Effector CD4-positive, alpha-beta T cell (primary cell): Measurements from ENCODE around the gene HSD3B1. TPM values are rescaled to one million over a fixed set of nuclear protein-coding genes. Genes with fewer than 3 reads are reported as not detected.

Experiments
- DNase-seq: peaks from one replicate; pipeline ENCODE4 v3.0.0-alpha.2; 2020
- total RNA-seq: gene quantifications from one replicate; lab custom pipeline; 2026; lab: John Stamatoyannopoulos, UW

HSD3B1 gene
- not detected for total RNA-seq

DNA sequence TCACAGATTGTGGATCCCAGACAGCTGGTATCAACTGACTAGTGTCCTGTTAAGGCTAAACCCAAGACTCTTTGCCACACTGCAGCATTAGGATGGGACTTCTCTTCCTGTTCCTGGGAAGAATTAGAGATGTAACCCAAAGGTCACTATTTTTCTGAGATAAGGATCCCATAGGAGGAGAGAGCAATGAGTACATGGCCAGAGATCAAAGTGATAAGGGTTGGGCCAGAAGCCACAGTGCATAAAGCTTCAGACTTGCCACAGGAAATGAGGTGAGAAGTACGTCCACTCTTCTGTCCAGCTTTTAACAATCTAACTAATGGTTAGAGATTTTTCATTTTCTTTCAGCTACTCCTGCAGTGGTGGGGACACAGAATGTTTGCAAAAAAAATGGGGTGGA is at the start of gene HSD3B1:
Gene HSD3B1 (plus strand): TSS at position 270 of the 400 bp plus-strand sequence. CDS start 267 bp downstream, outside the sequence.
- DNase-seq = no peak

- DNase-seq = no peak
These were observed 44.0 kb upstream of the HSD3B1 start for GRCh38 chr1:119462964-119463363.

- no peak for DNase-seq
These were observed 43.4 kb upstream of the HSD3B1 start for GRCh38 chr1:119463569-119463968.

DNA sequence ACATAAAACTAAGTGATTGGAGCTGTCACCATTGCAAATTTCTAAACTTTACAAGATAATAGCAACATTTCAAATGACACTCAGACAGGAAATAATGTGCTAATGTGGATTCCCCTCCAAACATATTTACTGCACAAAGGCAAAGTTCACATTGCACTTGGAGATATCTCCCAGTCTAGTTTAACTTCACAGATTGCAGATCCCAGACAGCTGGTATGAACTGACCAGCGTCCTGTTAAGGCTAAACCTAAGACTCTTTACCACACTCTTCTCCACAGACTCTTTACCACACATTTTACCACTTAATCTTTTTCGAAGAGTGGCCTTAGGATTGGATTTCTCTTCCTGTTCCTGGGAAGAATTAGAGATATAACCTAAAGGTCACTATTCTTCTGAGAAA is 40.6 kb upstream of the HSD3B1 start:
- no peak for DNase-seq

DNA sequence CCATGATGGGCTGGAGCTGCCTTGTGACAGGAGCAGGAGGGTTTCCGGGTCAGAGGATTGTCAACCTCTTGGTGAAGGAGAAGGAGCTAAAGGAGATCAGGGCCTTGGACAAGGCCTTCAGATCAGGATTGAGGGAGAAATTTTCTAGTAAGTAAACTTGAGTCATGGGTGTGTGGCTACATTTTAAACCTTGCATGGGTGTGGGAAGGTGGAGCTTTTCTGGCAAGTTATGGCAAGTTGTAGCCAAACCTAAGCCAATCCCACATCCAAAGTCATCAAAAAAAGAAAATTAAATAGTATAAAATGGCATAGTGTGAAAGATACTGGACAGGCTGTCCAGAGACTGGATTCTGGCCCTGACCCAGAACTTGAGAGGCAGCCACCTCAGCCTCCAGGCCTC is 39.8 kb upstream of the HSD3B1 start:
- DNase-seq = no peak

GRCh38 chr1:119467857-119468668 is 38.9 kb upstream of the HSD3B1 start:
- no peak for DNase-seq

DNA sequence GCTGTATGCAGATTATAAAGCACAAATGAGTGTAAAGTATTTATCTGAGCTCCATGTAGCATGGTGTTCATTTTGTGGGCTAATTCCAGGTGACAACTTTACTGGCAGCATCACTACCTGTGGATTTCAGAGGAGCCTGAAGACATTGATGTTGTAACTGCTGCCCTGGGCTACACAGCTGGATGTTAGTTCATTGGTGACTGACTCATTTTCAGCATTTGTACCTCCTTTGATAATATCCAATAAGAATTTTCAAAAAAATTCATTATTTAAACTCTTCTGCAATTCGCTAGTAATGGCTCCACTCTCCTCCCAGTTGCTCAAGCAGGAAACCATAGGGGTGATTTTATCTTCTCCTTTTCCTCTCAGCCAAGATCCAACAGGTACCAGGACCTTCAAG is 37.3 kb upstream of the HSD3B1 start:
- no peak for DNase-seq

DNA sequence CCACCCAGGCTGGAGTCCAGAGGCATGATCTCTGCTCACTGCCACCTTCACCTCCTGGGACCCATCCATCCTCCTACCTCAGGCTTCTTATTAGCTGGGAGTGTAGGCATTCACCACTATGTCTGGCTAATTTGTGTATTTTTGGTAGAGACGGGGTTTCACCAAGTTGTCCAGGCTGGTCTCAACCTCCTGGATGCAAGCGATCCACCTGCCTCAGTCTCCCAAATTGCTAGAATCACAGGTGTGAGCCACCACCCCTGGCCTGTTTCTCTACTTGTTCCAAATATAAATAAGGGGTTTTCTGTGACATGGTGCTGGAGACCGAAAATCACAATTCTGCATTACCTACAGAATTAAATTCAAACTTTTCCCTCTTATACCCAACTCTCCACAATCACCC is 36.6 kb upstream of the HSD3B1 start:
- no peak for DNase-seq

GRCh38 chr1:119470958-119471357 is 36.1 kb upstream of the HSD3B1 start:
- DNase-seq = no peak

DNA sequence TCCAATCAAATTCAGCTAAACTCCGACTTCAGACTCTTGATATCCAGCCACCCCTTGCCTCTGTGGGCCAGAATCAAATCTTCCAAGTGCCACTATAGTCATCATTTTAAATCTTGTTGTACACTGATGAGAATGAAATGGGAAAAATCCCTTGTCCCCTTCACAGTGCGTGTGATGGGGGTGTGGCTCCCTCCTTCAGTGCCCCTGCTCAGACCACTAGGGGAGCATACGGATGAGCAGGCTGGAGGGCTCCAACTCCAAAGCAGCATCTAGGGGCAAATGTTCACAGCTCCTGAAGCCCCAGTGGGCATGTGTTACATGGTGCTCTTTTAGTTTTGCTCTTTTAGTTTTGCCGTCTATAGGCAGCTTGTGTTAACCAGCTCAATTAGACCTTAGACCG is 35.4 kb upstream of the HSD3B1 start:
- no peak for DNase-seq

DNA sequence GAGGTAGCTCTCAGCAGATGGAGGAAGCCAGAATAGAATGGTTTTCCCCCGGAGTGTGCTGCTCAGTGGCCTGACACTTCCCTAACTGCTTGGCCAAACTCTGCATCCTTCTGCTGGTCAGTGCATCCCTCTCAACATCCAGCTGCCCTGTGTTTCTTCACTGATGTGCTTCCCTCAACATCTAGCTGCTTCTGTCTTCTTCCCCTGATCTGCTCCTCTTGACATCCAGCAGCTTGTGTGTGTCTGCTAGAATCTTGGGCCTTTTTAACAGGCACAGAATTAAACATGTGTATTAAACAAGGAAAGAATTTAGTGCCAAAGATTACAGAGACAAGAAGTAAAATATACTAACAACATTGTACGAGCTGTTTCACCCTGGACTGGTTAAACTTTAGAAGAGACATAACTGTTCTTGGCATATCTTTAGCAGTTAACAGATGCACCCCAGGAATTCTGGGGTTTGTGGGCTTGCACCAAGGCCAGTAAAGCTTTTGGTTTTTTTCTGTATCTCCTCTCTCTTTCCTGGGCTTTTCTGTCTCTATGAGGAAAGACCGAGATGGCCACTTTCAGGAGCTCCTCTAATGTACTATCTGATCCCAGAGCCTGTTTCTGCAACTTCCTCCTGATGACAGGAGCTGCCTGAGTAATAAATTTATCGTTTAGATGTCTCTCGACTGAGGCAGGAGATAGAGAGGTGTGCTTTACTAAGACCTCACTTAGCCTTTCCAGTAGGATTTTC is 34.8 kb upstream of the HSD3B1 start:
- no peak for DNase-seq

DNA sequence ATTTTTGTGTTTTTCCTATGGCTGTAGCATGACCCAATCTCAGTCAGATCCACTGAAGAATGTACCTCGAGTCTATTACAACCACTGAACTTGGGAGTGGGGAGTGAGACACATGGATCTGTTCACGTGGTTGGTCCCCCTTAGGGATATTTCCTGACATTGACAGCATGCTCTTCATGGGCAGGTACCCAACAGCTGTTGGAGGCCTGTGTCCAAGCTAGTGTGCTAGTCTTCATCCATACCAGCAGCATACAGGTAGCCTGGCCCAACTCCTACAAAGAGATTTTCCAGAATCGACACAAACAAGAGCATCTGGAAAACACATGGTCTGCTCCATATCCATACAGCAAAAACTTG is 34.2 kb upstream of the HSD3B1 start:
- DNase-seq = no peak

DNA sequence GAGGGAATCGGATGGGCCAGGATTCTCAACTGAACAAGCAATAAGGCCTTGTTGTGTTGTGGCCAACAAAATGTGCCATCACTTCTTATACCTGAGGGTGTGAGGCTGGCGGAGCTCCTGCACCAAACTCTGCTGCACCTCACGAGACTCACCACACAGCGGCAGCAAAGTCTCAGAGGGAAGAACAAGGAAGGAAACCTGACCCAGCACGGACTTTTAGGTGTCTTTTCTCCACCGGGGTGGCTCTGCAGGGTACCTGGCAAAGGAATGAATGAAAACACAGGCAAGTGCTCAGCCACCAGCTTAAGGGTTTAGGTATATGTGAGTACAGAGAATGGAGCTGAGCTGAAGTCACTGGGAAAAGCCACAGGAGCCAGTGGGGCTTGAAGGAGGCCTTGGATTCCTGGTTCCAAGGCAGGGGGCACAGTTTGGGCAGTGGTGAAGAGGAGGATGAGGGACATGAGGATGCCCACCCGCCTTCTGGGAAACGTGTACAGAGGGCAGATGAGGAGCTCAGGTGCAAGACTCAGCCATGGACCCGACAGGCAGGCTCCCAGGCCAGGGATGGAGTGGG is 31.1 kb upstream of the HSD3B1 start:
- no peak for DNase-seq

- no peak for DNase-seq
These were observed 29.3 kb upstream of the HSD3B1 start for GRCh38 chr1:119477710-119478109.

DNA sequence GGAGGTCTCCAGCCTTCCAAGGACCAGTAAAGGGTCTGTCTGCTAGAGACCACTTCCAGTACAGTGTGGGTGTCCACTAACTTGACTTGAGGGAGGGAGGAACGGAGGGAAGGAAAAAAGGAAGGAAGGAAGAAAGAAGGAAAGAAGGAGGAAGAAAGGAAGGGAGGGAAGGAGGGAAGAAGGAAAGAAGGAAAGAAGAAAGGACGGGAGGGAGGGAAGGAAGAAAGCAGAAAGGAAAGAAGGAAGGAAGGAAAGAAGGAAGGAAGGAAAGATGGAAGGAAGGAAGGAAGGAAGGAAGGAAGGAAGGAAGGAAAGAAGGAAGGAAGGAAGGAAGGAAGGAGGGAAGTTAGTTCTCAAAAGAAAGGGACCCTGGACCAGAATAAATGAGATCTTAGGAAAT is 26.8 kb upstream of the HSD3B1 start:
- no peak for DNase-seq

DNA sequence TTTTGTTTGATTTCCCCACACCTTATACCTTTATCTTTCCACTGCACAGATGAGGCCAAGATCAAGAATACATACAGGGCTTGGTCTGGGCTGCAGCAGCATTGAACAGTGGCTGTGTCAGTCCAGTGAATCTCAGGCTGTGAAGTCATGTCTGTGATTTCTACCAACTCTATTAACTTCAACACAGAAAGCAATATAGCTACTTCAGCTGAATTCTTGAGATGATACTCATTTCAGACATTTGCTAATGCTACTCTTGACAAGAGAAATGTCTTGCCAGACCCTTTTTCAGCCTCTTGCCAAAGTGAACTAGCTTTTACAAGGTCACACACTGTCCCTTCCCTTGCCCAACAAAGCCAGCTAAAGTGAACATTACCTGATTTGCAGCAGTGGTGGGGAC is 25.1 kb upstream of the HSD3B1 start:
- no peak for DNase-seq

DNA sequence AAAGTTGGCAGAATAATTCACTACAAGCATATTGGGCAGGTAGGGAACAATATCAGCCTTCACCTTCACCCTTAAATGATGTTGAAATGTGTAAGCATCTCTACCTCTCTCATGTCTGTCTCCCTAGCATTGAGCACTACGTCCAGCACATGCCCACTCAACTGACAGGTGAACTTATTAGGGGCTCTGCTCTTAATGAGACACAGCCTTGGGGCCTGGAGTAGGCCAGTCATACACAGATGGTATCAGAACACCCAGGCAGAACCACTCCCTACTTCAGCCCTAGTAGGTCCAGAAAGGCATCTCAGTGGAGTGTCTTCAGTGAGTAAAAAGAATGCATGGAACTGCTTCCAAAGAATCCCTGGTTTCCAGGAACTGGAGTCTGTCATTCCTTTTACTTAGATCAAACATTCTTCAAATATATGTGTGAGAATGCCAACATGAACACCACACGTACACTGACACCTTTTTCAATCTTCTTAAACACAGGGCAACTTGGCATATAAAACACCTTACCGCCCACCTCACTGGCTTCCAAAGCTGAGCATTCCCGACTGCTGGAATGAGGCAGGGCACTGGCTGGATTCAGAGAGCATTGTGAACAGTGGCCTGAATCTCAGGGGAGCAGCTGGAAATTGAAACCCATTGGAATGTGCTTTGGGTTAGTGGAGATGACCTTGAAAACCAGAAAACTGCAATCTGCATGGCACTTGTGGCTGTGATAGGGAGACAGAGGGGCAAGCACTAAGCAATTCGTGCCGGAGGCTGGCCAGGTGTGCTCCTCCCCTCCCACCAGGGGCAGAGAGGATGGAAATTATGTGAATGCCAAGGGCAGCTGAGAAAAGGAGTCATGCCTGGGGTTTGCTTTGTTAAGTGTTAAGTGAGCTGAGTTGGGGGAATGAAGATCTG is 24.2 kb upstream of the HSD3B1 start:
- no peak for DNase-seq

GRCh38 chr1:119483441-119484200 is 23.4 kb upstream of the HSD3B1 start:
- no peak for DNase-seq

GRCh38 chr1:119485201-119485600 is 21.8 kb upstream of the HSD3B1 start:
- no peak for DNase-seq

- DNase-seq = no peak
These were observed 18.8 kb upstream of the HSD3B1 start for GRCh38 chr1:119488216-119488615.

DNA sequence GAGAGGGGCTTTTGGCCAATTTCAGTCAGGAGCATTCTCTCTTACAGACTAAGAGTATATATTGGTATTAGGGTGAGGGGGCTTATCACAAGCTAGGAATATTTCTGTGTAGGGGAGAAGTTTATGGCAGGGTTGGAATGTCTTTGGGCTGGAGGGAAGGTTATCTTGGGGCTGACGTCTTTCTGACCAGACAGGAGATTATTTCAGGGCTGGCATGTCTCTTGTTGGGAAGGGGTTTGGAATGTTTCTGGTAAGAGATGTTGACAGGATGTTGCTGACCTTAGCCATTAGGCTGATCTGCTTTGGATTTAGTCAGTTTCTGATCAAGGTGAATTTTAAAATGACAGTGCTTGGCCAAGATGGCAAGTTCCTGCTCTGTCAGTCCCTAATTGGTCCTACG is 17.8 kb upstream of the HSD3B1 start:
- DNase-seq = no peak

- no peak for DNase-seq
These were observed 16.1 kb upstream of the HSD3B1 start for GRCh38 chr1:119490925-119491324.
